GM10266 (cell line): ENCODE results near the gene VPS35L.

Source experiments
- DNase-seq: peaks from one replicate; pipeline ENCODE4 v3.0.0; 2012; ENCODE audit errors: extremely low spot score
- CTCF ChIP-seq: IDR thresholded peaks from 2 replicates; pipeline ENCODE4 v1.5.1; 2012; ENCODE audit warnings: mild to moderate bottlenecking, low read depth; ENCODE audit not compliant: control insufficient read depth, insufficient read depth; ENCODE audit errors: missing control alignments

Gene VPS35L

GRCh38 chr16:19722269-19722952 is 166.9 kb downstream of the VPS35L start:
- no peak for DNase-seq
- TF ChIP-seq CTCF = no peak

GRCh38 chr16:19722981-19723380 is 167.5 kb downstream of the VPS35L start:
- TF ChIP-seq CTCF = no peak
- no peak for DNase-seq

- TF ChIP-seq CTCF = no peak
- no peak for DNase-seq
These were observed 173.1 kb downstream of the VPS35L start for GRCh38 chr16:19728636-19728965.

GRCh38 chr16:19733551-19733950 is 178.0 kb downstream of the VPS35L start:
- TF ChIP-seq CTCF = no peak
- DNase-seq = no peak

GRCh38 chr16:19735074-19735867 is 179.8 kb downstream of the VPS35L start:
- no peak for DNase-seq
- TF ChIP-seq CTCF = no peak

GRCh38 chr16:19737306-19738038 is 182.0 kb downstream of the VPS35L start:
- DNase-seq = no peak
- TF ChIP-seq CTCF = no peak
